Hematopoietic multipotent progenitor cell (in vitro differentiated cells): ENCODE data around the gene EHBP1. TPM values are rescaled to one million over a fixed set of nuclear protein-coding genes. Genes with fewer than 3 reads are reported as not detected.

ENCODE experiments used
- DNase-seq, 3 donors: peaks; one replicate each; pipeline ENCODE4 v3.0.0-alpha.2; 2011 to 2015; ENCODE audit warnings: low read depth in 2 of 3, low spot score in 2 of 3
- total RNA-seq: library from RNA; depleted of rRNA; stranded (reverse); fragments of >200 nt; gene quantifications from one replicate; pipeline ENCODE4 v1.2.3, GENCODE V29; 2012

The EHBP1 gene
- total RNA-seq, 1 donor, result 14.5 TPM

- DNase-seq, result peak in 1 of 3 donors; percentile 58
Measured at GRCh38 chr2:63047321-63048279, 342.1 kb downstream of the EHBP1 start.

GRCh38 chr2:63048367-63049171, 343.1 kb downstream of the EHBP1 start:
- DNase-seq, result no peak

GRCh38 chr2:63049211-63049969, 343.9 kb downstream of the EHBP1 start:
- peak in 1 of 3 donors; percentile 50 for DNase-seq

GRCh38 chr2:63049970-63050333, 344.4 kb downstream of the EHBP1 start:
- peak in 1 of 3 donors; percentile 48 for DNase-seq

- DNase-seq, result peak in 1 of 3 donors; percentile 34
Measured at GRCh38 chr2:63050334-63051041, 345.0 kb downstream of the EHBP1 start, which contains the start of gene OTX1. TSS of gene OTX1 (plus strand) at chr2:63050830. CDS start at chr2:63052991, 2,161 bp downstream.

GRCh38 chr2:63051042-63051794, 345.7 kb downstream of the EHBP1 start:
- DNase-seq, result peak in 1 of 3 donors; percentile 22

- DNase-seq, result peak in 1 of 3 donors; percentile 15
Measured at GRCh38 chr2:63051795-63052333, 346.4 kb downstream of the EHBP1 start.

- peak in 1 of 3 donors; percentile 19 for DNase-seq
Measured at GRCh38 chr2:63052411-63053080, 347.0 kb downstream of the EHBP1 start.

GRCh38 chr2:63053081-63053888, 347.8 kb downstream of the EHBP1 start:
- DNase-seq, result peak in 1 of 3 donors; percentile 30

- DNase-seq, result peak in 2 of 3 donors; percentile 62 to 65
Measured at GRCh38 chr2:63053889-63054602, 348.5 kb downstream of the EHBP1 start.

- peak in 1 of 3 donors; percentile 21 for DNase-seq
Measured at GRCh38 chr2:63054841-63055225, 349.3 kb downstream of the EHBP1 start.

GRCh38 chr2:63055226-63056106, 350.0 kb downstream of the EHBP1 start:
- DNase-seq, result peak in 1 of 3 donors; percentile 18

GRCh38 chr2:63056107-63057050, 350.9 kb downstream of the EHBP1 start:
- peak in 1 of 3 donors; percentile 25 for DNase-seq

GRCh38 chr2:63057249-63058143, 352.0 kb downstream of the EHBP1 start:
- peak in 1 of 3 donors; percentile 39 for DNase-seq
